CD4-positive, alpha-beta T cell (primary cell): Measurements from ENCODE around the gene ZIM2. TPM values are rescaled to one million over a fixed set of nuclear protein-coding genes. Genes with fewer than 3 reads are reported as not detected.

ENCODE experiments used
- ATAC-seq: fragments of 200-7000 bp; cut with Tn5 transposase; one replicate; pipeline ENCODE4 v1.10.0; 2022; ENCODE audit warnings: mild to moderate bottlenecking; ENCODE audit not compliant: poor library complexity
- CTCF ChIA-PET: fragments of 350-600 bp; sonication (Branson Sonifier 250); formaldehyde crosslinking; loops from one replicate; lab custom pipeline; 2021; ENCODE audit warnings: antibody characterized with exemption, inconsistent platforms; lab: Charles Lee
- POLR2A ChIA-PET: fragments of 350-600 bp; sonication (Branson Sonifier 250); formaldehyde crosslinking; loops from one replicate; lab custom pipeline; 2021; ENCODE audit warnings: antibody characterized with exemption, inconsistent platforms; lab: Charles Lee
- DNase-seq, 14 experiments: peaks; one replicate each; pipeline ENCODE4 v3.0.0-alpha.2; 2013 to 2020; ENCODE audit warnings: mixed read lengths in 2 of 14
- H3K27ac ChIP-seq, 2 donors: one replicate each; pipeline versions ENCODE4 v1.5.1 to v1.7.0; 2013; ENCODE audit warnings: low read length in 2 of 2, low read depth in 1 of 2, mild to moderate bottlenecking in 1 of 2
- H3K27me3 ChIP-seq, 2 experiments: 1 replicate in 1 of 2; 2 replicates in 1 of 2; pipeline versions ENCODE4 v1.6.1 to v1.7.0; 2013; ENCODE audit warnings: low read length in 2 of 2, control low read depth in 1 of 2, mild to moderate bottlenecking in 1 of 2, moderate library complexity in 1 of 2; ENCODE audit not compliant: insufficient read depth in 2 of 2, control insufficient read depth in 1 of 2
- H3K36me3 ChIP-seq: one replicate; pipeline ENCODE4 v1.6.1; 2013; ENCODE audit warnings: low read length, control low read depth; ENCODE audit not compliant: insufficient read depth
- H3K4me1 ChIP-seq: one replicate; pipeline ENCODE4 v1.6.1; 2013; ENCODE audit warnings: low read length, control low read depth; ENCODE audit not compliant: insufficient read depth
- H3K4me3 ChIP-seq: one replicate; pipeline ENCODE4 v1.5.1; 2013; ENCODE audit warnings: mild to moderate bottlenecking, low read length, moderate library complexity
- H3K9me3 ChIP-seq, 2 experiments: 1 replicate in 1 of 2; 2 replicates in 1 of 2; pipeline versions ENCODE4 v1.6.1 to v1.7.0; 2013; ENCODE audit warnings: low read length in 2 of 2, mild to moderate bottlenecking in 2 of 2, control low read depth in 1 of 2, moderate library complexity in 1 of 2; ENCODE audit not compliant: control insufficient read depth in 1 of 2, insufficient read depth in 1 of 2
- H3K27ac Mint-ChIP-seq: one replicate; pipeline ENCODE4 v1.8.0; 2020; ENCODE audit warnings: mixed read lengths
- H3K27me3 Mint-ChIP-seq: one replicate; pipeline ENCODE4 v1.8.0; 2021; ENCODE audit warnings: mixed read lengths
- H3K36me3 Mint-ChIP-seq: one replicate; pipeline ENCODE4 v1.8.0; 2021; ENCODE audit warnings: low read depth, mixed read lengths
- H3K4me1 Mint-ChIP-seq: one replicate; pipeline ENCODE4 v1.8.0; 2021; ENCODE audit warnings: low read depth, mixed read lengths
- H3K4me3 Mint-ChIP-seq: one replicate; pipeline ENCODE4 v1.8.0; 2020; ENCODE audit warnings: mild to moderate bottlenecking, mixed read lengths
- H3K9me3 Mint-ChIP-seq: one replicate; pipeline ENCODE4 v1.8.0; 2020; ENCODE audit warnings: mixed read lengths
- intact Hi-C, 2 experiments: fragments of 100-400 bp; cut with DNase I in 1 of 2; cut with micrococcal nuclease in 1 of 2; formaldehyde crosslinking; loops; one replicate each; pipeline versions ENCODE4 v1.15.1 to v1.9.0; 2023 to 2025; cut with DNase I, micrococcal nuclease
- total RNA-seq, 174 experiments: library from RNA in 2 of 174; stranded (reverse) in 2 of 174; gene quantifications; one replicate each; pipeline ENCODE4 v1.2.3 and lab custom pipeline; 2021 to 2026
- TF ChIP-seq, protein P1 (sequence below): fragments of 200-600 bp; IDR thresholded peaks from one replicate; pipeline ENCODE4 v1.8.0; 2022; ENCODE audit warnings: antibody characterized with exemption, mild to moderate bottlenecking

The ZIM2 gene
- total RNA-seq, 2 experiments from 2014 or later = not detected

DNA sequence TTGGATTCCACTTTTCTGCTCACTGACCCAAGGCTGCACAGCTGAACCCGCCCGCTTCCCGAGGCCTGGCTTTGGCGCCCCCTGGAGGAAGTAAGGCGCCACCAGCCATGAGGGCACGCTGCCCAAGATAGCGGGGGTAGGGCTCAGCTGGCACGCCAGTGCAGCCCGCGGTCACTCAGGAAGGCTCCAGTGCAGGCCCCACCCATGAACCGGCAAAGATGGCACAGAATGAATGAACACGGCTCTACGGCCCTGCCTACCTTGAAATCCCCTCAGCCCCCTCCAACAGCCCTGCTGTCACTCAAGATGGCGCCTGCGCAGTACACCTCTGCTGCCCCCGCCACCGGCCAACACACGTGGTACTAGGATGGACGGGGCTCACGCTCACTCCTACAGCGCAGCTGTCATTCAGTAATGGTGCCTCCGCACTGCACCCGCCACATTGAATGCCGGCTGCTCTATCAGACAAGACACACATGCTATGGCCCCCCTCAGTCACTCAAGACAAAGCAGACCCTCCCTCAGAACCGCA is 3.0 kb downstream of the ZIM2 start:
- no peak overlapping the region for H3K4me3 Mint-ChIP-seq
- ATAC-seq = no peak

DNA sequence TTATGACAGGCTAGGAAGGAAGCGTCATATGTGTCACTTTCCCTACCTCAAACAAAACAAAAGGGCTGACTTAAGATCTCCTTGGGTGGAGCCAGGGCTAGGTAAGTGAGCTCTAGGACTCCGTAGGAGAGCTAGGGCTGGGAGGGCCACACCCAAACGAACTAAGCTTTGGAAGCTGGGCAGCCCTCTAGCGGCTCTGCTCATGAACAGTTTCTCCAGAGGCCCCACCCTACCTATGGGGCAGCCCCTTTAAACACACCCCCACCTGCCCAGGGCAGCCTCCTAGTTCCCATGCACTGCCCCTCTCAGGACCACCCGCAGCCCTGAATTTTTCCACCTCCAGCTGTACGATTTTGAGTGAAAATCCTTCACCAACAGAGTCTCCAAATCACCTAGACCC is 3.5 kb downstream of the ZIM2 start:
- Histone ChIP-seq H3K27me3 (peaks cover 2 to 9% of the 10 kb centered on the region in 2 experiments), H3K4me3 (no peak overlapping the region), H3K9me3 (peaks cover 49 to 62% of the 10 kb centered on the region in 2 experiments), H3K27ac (no peak overlapping the region), H3K4me1 (peaks cover 3% of the 10 kb centered on the region), H3K36me3 (no peaks in the 10 kb centered on the region)
- Mint-ChIP-seq H3K27ac (no peak overlapping the region), H3K9me3 (peaks cover 34% of the 10 kb centered on the region), H3K36me3 (peaks cover 36% of the 10 kb centered on the region), H3K4me3 (no peak overlapping the region), H3K4me1 (no peaks in the 10 kb centered on the region), H3K27me3 (peaks cover 18% of the 10 kb centered on the region)
- ChIA-PET CTCF (no interaction called here), POLR2A (no interaction called here)
- TF ChIP-seq, protein P1, sequence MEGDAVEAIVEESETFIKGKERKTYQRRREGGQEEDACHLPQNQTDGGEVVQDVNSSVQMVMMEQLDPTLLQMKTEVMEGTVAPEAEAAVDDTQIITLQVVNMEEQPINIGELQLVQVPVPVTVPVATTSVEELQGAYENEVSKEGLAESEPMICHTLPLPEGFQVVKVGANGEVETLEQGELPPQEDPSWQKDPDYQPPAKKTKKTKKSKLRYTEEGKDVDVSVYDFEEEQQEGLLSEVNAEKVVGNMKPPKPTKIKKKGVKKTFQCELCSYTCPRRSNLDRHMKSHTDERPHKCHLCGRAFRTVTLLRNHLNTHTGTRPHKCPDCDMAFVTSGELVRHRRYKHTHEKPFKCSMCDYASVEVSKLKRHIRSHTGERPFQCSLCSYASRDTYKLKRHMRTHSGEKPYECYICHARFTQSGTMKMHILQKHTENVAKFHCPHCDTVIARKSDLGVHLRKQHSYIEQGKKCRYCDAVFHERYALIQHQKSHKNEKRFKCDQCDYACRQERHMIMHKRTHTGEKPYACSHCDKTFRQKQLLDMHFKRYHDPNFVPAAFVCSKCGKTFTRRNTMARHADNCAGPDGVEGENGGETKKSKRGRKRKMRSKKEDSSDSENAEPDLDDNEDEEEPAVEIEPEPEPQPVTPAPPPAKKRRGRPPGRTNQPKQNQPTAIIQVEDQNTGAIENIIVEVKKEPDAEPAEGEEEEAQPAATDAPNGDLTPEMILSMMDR = no peak
- intact Hi-C loops = no loop called here
- DNase-seq (no peak), ATAC-seq (no peak)

More for the DNA sequence above, 3.0 kb downstream of the ZIM2 start:
- H3K9me3 Mint-ChIP-seq = peaks cover 32% of the 10 kb centered on the region
- TF ChIP-seq, protein P1 = no peak
- peaks cover 2 to 9% of the 10 kb centered on the region in 2 experiments for H3K27me3 ChIP-seq
- ChIA-PET CTCF (no interaction called here), POLR2A (no interaction called here)
- no peak overlapping the region for H3K27ac ChIP-seq
- H3K36me3 Mint-ChIP-seq = peaks cover 36% of the 10 kb centered on the region
- no peak overlapping the region for H3K4me3 ChIP-seq
- H3K27ac Mint-ChIP-seq = no peak overlapping the region
- DNase-seq = peak in 2 of 14 experiments; percentile 11 to 13
- H3K27me3 Mint-ChIP-seq = peaks cover 18% of the 10 kb centered on the region
- H3K9me3 ChIP-seq = peaks cover 49 to 66% of the 10 kb centered on the region in 2 experiments
- no peaks in the 10 kb centered on the region for H3K4me1 Mint-ChIP-seq
- peaks cover 3% of the 10 kb centered on the region for H3K4me1 ChIP-seq
- H3K36me3 ChIP-seq = no peaks in the 10 kb centered on the region
- intact Hi-C loops = no loop called here

DNA sequence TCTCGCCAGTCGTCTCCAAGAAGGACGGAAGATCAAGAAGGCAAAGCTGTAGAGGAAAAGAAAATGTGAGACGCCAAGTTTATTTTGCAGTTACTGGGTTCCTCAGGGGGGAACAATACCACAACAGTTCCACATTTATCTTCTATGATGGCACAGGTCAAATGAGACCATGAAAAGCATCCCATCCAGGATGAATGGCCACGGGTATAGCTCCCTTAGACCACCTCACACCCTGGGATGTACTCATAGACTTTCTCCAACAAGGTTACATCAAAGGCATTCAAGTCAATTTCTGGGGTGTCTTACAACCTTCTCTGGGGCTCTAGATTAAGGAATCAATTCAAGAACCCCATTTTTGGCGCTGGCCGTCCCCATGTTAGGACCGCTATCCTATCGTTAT is 4.5 kb downstream of the ZIM2 start:
- Histone ChIP-seq H3K9me3 (peaks cover 49 to 53% of the 10 kb centered on the region in 2 experiments), H3K27me3 (peaks cover 2 to 9% of the 10 kb centered on the region in 2 experiments), H3K4me1 (peaks cover 3% of the 10 kb centered on the region), H3K36me3 (no peaks in the 10 kb centered on the region), H3K27ac (no peak overlapping the region), H3K4me3 (no peak overlapping the region)
- H3K4me1 Mint-ChIP-seq = no peaks in the 10 kb centered on the region
- POLR2A ChIA-PET = no interaction called here
- ATAC-seq (no peak), DNase-seq (no peak)
- H3K9me3 Mint-ChIP-seq = peaks cover 29% of the 10 kb centered on the region
- TF ChIP-seq, protein P1 = no peak
- H3K27me3 Mint-ChIP-seq = peaks cover 10% of the 10 kb centered on the region
- peaks cover 32% of the 10 kb centered on the region for H3K36me3 Mint-ChIP-seq
- CTCF ChIA-PET = no interaction called here
- H3K4me3 Mint-ChIP-seq = no peak overlapping the region
- intact Hi-C loops = no loop called here
- no peak overlapping the region for H3K27ac Mint-ChIP-seq
